ENCODE results near the gene PALB2. TPM values are rescaled to one million over a fixed set of nuclear protein-coding genes. Genes with fewer than 3 reads are reported as not detected.
A peak's percentile ranks its signal among the peaks of the same experiment; 100 is the strongest.

PALB2 gene
- polyA plus RNA-seq, 3 donors, result 2.3 to 3.3 (median 2.5) TPM

GRCh38 chr16:23567602-23568001, 73.5 kb downstream of the PALB2 start:
- H3K9me3 Mint-ChIP-seq, result no peaks in the 10 kb centered on the region
- no peak for DNase-seq
- TF ChIP-seq, protein P1, sequence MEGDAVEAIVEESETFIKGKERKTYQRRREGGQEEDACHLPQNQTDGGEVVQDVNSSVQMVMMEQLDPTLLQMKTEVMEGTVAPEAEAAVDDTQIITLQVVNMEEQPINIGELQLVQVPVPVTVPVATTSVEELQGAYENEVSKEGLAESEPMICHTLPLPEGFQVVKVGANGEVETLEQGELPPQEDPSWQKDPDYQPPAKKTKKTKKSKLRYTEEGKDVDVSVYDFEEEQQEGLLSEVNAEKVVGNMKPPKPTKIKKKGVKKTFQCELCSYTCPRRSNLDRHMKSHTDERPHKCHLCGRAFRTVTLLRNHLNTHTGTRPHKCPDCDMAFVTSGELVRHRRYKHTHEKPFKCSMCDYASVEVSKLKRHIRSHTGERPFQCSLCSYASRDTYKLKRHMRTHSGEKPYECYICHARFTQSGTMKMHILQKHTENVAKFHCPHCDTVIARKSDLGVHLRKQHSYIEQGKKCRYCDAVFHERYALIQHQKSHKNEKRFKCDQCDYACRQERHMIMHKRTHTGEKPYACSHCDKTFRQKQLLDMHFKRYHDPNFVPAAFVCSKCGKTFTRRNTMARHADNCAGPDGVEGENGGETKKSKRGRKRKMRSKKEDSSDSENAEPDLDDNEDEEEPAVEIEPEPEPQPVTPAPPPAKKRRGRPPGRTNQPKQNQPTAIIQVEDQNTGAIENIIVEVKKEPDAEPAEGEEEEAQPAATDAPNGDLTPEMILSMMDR (IDR thresholded peaks at IDR 0.05), result no peak
- no peaks in the 10 kb centered on the region for H3K27me3 Mint-ChIP-seq (ENCODE audit: low read depth in 3 of 3)
- no peaks in the 10 kb centered on the region for H4K20me1 ChIP-seq (ENCODE audit: insufficient read depth, low read length)
- H3K27me3 ChIP-seq (ENCODE audit: control insufficient read depth in 2 of 2, insufficient read depth in 2 of 2, low read length in 2 of 2), result no peaks in the 10 kb centered on the region
- H3K4me2 ChIP-seq (replicated peaks; ENCODE audit: extremely low read depth, low read length, poor library complexity, severe bottlenecking), result no peak overlapping the region
- H3K4me3 Mint-ChIP-seq, result no peak overlapping the region
- H3K27ac Mint-ChIP-seq, result no peak overlapping the region
- H3K4me1 Mint-ChIP-seq, result peaks cover 27% of the 10 kb centered on the region
- no peaks in the 10 kb centered on the region for H3K79me2 ChIP-seq (ENCODE audit: insufficient read depth, low read length)
- H3K4me1 ChIP-seq (ENCODE audit: control insufficient read depth in 1 of 2, insufficient read depth in 2 of 2, low read length in 2 of 2), result peaks cover 25 to 26% of the 10 kb centered on the region in 2 donors
- H2AFZ ChIP-seq (ENCODE audit: insufficient read depth, low read depth, low read length, poor library complexity, severe bottlenecking), result no peak overlapping the region
- no peaks in the 10 kb centered on the region for H3K9me3 ChIP-seq (replicated peaks in 1 of 2; ENCODE audit: control insufficient read depth in 1 of 2, insufficient read depth in 1 of 2, low read length in 2 of 2)
- H3K27ac ChIP-seq (ENCODE audit: low read depth in 1 of 2, low read length in 2 of 2), result no peak overlapping the region
- no peak overlapping the region for H3K9ac ChIP-seq (ENCODE audit: insufficient read depth, low read length, poor library complexity, severe bottlenecking)
- 96% methylated on average over 3 of the region's 3 CpGs for WGBS (ENCODE audit: insufficient coverage)
- H3K36me3 Mint-ChIP-seq, result peaks cover 62 to 74% of the 10 kb centered on the region in 2 donors
- H3K36me3 ChIP-seq (replicated peaks in 1 of 2; ENCODE audit: control insufficient read depth in 1 of 2, insufficient read depth in 2 of 2, low read length in 2 of 2), result peaks cover 51 to 76% of the 10 kb centered on the region in 2 donors
- H3K4me3 ChIP-seq (replicated peaks in 1 of 3; ENCODE audit: low read depth in 2 of 3, low read length in 3 of 3), result no peak overlapping the region
- intact Hi-C loops (cut with micrococcal nuclease), result no loop called here

GRCh38 chr16:23566724-23567123, 74.4 kb downstream of the PALB2 start:
- Histone ChIP-seq H3K9ac (ENCODE audit: insufficient read depth, low read length, poor library complexity, severe bottlenecking) (no peak overlapping the region), H3K27ac (ENCODE audit: low read depth in 1 of 2, low read length in 2 of 2) (no peak overlapping the region), H3K4me2 (replicated peaks; ENCODE audit: extremely low read depth, low read length, poor library complexity, severe bottlenecking) (no peak overlapping the region), H3K4me1 (ENCODE audit: control insufficient read depth in 1 of 2, insufficient read depth in 2 of 2, low read length in 2 of 2) (peaks cover 22 to 23% of the 10 kb centered on the region in 2 donors), H4K20me1 (ENCODE audit: insufficient read depth, low read length) (no peaks in the 10 kb centered on the region), H2AFZ (ENCODE audit: insufficient read depth, low read depth, low read length, poor library complexity, severe bottlenecking) (no peak overlapping the region), H3K27me3 (ENCODE audit: control insufficient read depth in 2 of 2, insufficient read depth in 2 of 2, low read length in 2 of 2) (no peaks in the 10 kb centered on the region), H3K36me3 (replicated peaks in 1 of 2; ENCODE audit: control insufficient read depth in 1 of 2, insufficient read depth in 2 of 2, low read length in 2 of 2) (peaks cover 60 to 76% of the 10 kb centered on the region in 2 donors), H3K9me3 (replicated peaks in 1 of 2; ENCODE audit: control insufficient read depth in 1 of 2, insufficient read depth in 1 of 2, low read length in 2 of 2) (no peaks in the 10 kb centered on the region), H3K79me2 (ENCODE audit: insufficient read depth, low read length) (no peaks in the 10 kb centered on the region), H3K4me3 (replicated peaks in 1 of 3; ENCODE audit: low read depth in 2 of 3, low read length in 3 of 3) (no peak overlapping the region)
- WGBS (ENCODE audit: insufficient coverage), result 100% methylated on average over 2 of the region's 8 CpGs
- Mint-ChIP-seq H3K36me3 (peaks cover 63 to 76% of the 10 kb centered on the region in 2 donors), H3K4me1 (peaks cover 22% of the 10 kb centered on the region), H3K9me3 (no peaks in the 10 kb centered on the region), H3K27ac (peak overlapping the region in 1 of 7 donors; percentile 82), H3K4me3 (no peak overlapping the region), H3K27me3 (ENCODE audit: low read depth in 3 of 3) (no peaks in the 10 kb centered on the region)
- intact Hi-C loops (cut with micrococcal nuclease), result no loop called here
- no peak for DNase-seq
- TF ChIP-seq, protein P1 (IDR thresholded peaks at IDR 0.05), result no peak

All from CD14-positive monocyte (primary cell).